GM21529 (cell line): ENCODE results near the gene RRP9.
"Not testable (repeated sequence)": the region's sequence is repeated elsewhere in the genome, so short reads cannot be mapped to it uniquely, and the experiment has no call there.

Experiments
- ATAC-seq: cut with Tn5 transposase; IDR thresholded peaks from one replicate; pipeline ENCODE4 v1.9.1; 2021; ENCODE audit not compliant: unreplicated experiment

Gene RRP9

DNA sequence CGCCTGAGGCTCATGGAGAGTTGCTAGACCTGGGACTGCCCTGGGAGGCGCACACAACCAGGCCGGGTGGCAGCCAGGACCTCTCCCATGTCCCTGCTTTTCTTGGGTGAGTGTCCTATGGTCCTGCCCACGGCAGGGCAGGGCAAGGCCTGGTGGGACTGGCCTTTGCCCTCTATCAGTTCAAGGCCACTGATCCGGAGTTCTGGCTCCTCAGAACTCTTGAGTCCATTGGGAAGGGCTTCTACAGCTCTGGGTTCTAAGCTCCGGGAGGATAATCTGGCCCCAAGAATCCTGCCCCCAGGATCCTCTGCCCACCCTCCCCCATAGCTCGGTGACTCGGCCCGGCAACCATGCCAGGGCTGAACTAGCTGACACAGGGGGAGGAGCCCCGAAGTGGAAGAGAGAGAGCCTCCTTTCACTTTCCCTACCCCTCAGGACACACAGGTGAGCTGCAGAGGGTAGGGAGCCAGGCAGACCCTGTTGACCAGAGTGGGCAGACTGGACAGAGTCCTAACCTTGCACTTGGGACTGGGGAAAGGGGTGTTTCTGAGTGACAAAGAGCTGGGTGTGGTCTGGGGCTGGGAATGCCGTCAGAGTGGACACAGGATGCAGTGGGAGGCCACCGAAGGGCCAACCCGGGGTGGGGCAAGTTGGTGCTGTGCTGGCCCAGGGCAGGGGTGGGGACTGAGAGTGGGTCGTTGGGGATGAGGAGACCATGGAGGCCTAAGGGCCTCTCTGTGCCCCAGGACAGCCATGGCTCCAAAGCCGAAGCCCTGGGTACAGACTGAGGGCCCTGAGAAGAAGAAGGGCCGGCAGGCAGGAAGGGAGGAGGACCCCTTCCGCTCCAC lies 1.1 kb upstream of the RRP9 start:
- ATAC-seq: peak; percentile 28

DNA sequence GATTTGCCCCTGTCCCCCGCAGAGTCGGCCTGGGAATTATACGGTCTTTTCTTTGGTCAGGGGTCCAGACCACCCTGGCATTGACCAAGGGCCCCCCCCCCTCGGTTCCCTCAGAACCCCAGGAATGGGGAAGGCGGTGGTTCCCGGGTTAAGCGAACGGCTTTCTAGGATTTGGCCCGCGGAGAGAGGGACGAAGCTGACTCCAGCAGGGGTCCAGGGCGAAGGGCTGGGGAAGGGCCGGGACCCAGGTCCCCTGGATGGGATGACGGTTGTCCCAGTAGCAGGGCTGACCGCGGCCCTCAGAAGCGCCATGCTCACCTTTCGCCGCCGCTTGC lies 274 bp downstream of the RRP9 start:
- no peak for ATAC-seq

DNA sequence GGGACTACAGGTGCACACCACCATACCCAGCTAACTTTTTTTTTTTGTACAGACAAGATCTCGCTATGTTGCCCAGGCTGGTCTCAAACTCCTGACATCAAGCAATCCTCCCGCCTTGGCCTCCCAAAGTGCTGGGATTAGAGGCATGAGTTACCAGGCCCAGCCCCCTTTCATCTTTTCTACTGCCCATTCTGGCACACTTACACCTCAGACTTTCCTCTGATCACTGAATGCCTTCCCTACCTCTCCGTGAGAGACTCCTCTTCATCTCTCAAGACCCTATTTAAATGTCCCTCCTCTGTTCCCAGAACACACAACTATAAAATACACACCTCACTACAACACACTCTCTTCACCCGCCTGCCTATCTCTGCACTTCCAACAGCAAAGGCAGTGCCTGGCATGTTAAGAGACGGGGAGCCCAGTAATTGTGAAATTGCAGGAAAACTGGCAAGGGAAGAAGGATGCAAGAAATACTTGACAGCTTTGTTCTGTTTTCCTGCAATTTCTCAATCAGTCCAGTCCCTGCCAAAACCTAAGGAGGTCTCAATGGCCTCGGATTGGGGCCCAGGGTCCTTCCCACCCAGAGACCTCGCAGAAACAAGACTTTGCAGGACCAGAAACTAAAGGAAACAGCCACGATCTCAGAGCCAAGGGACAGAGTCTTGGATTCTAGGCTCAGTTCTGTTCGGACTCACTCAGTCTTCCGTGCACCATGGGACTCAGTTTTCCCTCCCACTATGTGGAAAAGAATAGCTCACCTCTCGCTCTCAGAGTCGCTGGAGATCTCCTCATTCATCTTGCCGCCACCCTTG lies 849 bp downstream of the RRP9 start:
- no peak for ATAC-seq

DNA sequence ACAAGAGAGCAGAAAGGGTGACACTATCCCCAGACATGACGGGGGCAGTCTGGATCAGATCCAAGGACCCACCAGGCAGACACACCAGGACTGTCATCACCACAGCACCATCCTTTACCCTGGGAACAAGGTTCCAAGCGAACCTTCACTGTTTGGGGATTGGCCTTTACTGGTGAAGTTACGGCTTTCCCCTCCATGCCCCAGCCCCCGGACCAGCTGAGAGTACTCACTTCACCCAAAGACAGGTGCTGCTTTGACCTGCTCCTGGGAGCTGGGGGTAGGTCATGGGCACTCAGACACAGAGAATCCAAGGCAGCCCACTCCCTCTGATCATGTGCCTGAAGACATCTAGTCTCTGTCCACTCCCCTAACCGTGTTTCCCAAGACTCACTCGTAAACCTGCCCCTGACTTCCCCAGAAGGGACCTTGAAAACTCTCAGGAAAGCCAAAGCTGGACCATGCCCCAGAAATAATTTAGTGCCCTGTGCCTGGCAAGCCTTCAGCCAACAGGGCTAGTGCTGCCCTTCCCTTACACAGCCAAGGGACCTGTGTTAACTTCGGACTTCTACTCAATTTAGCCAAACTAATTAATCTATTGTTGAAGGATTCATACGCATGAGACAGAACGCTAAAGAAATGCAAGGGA lies 2.8 kb downstream of the RRP9 start:
- ATAC-seq: no peak

DNA sequence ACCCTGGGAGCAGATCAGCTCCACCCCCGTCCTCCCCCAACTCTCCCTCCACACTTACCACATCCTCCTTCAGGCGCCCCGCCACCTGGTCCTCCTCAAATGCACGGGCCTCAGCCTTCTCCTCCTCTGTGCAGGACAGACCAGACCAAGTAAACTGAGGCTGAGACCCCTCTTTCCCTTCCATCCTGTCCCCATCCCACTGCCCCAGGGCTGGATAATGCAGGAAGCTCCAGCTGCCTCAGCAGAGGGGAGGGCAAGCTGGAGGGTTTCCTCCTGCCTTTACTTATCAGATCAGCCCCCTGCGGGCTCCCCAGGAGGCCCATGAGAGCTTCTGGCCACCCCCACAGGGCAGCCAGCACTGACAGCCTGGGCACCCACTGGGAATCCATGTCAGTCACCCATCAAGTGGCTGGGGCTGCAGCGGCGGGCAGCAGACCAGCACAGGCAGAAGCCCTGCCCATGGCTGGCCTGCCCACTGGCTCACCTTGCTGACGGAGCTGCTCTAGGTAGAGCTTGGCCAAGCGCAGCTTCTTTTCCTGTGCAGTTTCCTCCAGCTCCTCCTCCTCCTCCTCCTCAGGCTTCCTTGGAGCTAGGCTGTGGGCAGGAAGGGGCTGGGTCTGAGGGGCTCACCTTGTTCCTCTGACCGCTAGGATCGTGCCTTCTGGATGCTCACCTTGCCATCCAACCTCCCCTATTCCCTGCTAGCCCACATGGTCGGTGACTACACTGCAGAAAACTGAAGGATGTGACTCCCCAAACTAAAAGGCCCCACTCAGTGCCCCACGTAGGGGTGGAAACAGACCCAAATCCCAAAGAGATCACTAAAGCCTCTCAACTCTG lies 3.9 kb downstream of the RRP9 start:
- ATAC-seq: no peak

DNA sequence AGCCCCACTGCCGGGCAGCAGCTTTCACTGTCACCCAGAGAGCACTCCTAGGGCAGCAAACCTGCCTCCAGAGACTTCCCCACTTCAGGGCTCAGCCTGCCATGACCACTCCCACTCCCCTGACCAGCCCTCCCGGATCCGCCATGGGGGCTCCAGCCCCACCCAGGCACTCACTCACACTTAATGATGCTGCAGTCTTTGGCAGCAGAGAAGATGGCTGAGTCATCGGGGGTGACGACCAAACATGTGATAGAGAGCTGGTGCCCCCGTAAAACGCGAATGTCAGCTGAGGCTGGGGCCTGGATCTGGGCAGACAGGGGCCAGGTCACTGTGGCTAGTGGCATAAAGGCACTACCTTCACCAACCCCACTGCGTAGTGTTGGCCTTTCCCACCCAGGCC lies 4.7 kb downstream of the RRP9 start:
- no peak for ATAC-seq

DNA sequence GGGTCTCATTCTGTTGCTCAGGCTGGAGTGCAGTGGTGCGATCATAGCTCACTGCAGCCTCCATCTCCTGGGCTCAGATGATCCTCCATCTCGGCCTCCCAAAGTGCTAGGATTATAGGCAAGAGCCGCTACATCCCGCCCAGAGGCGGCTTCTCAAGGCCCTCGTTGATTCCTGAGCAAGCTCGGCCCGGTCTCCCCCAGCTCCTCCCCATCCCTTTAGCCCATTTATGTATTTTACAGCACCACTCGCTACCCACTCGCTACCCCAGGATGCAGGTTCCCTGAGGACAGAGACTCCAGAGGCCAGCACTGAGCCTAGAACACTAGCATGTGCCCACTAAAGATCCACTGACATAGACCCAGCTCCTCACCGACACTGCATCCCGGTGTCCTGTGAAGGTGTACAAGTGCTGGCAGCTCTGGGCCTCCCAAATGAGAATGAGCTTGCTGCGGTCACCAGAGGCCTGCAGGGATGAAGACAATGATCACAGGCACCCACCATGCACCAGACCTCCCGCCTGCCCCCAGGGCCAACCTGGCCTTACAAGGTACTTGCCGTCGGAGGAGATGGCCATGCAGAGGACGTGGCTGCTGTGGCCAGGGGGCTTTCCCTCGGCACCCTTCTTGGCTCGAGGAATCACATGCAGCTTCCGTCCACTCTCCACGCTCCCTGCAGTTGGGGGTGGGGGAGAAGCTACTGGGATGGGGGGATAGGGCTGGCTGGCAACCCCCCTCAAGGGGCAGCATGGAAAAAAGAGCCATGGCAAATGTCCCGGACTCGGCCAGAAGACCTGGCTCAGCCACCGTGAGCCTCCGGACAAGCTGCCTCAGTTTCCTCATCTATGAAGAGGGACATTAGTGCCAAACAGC lies 5.6 kb downstream of the RRP9 start:
- no peak for ATAC-seq

DNA sequence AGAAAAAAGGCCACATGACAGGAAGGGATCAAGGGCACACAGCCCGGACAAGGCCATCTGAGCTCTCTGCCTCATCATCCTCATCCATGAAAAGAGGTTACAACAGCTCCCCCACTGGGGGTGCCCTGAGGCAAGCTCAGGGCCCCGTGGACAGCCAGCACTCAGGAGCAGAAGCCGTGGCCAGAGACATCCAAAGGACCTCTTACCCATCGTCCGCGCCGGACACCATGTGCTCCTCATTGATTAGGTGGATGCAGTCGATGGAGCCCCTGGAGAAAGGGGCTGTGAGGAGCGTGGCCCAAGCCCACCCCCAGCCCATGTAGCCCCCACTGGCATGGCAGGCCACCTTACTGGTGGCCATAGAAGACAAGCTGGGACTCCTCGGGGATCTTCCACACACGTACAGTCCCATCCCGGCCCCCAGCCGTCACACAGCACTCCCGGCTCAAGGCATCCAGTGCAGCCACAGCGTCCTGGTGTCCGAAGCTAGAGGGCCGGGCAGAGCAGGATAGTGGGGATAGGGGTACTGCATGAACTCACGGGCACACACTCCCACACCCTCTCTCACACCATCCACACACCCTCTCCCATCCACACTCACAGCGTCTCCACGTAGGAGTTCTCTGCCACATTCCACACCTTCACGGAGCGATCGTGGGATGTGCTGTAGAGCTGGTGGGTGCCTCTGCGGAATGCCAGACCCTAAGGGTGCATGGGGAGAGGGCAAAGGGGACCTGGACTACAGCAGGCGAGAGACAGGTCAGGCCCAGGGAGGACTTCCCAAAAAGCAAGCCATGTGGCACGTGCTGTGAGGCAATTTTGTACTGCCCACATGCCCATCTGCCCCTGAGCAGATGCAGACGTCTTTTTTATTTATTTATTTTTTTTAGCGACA lies 6.5 kb downstream of the RRP9 start:
- ATAC-seq: no peak

DNA sequence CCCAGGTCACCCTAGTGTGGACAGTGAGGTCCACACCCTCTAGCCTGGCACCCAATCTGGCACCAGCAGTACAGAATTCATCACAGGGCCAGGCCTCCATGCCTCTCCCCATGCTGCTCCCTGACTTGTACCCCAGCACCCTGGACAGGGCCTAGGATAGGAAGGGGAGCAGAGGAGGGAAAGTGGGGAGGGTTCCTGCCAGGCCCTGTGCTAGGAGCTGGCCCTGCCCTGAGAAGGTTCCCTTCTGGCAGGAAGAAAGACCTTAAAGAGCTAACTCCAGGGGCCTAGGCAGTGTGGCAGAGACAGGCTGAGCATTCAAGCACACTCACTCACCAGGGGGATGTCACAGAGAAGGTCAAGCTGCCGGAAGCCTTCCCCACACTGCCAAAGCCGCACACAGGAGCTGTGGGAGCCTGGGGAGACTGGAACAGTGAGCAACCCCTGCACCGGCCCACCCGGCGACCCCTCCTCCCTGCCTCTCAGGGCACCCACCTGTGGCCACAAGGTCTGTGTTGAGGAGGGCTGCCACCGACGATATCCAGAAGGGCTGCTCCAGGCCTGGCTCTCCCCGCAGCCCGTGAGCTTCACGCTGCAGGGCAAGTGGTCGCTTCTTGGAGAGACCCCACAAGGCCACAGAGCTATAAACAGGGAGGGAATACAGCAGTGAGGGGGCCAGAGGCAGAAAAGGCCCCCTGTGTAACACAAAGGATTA lies 7.4 kb downstream of the RRP9 start:
- no peak for ATAC-seq

DNA sequence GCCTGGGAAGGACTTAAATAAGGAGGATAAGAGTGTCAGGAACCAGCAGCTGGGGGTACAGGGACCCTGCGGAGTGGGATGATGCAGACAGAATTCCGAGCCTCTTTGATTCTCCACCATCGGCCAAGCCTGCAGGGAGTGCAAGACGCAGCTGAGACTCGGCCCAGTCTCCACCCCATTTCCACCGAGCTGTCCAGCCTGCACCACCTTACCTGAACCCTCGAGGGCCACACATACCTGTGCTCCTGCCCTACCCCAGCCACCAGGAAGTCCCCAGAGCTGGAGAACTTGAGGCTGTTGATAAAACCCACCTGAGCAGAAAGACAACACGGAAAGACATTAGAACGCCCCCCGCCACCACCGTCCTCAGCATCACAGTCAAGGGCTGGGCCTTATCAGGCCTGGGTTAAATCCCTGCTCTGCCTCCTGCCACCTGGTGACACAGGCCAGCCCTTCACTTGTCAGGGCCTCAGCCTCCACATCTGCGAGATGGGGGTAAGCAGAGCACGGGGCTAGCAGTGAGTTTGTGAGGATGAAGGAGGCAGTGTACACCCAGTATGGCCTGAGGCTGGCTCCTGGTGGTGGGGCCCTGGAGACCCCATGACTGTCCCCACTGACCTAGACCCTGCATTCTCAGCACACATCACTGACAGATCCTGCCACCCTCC lies 8.1 kb downstream of the RRP9 start:
- no peak for ATAC-seq

DNA sequence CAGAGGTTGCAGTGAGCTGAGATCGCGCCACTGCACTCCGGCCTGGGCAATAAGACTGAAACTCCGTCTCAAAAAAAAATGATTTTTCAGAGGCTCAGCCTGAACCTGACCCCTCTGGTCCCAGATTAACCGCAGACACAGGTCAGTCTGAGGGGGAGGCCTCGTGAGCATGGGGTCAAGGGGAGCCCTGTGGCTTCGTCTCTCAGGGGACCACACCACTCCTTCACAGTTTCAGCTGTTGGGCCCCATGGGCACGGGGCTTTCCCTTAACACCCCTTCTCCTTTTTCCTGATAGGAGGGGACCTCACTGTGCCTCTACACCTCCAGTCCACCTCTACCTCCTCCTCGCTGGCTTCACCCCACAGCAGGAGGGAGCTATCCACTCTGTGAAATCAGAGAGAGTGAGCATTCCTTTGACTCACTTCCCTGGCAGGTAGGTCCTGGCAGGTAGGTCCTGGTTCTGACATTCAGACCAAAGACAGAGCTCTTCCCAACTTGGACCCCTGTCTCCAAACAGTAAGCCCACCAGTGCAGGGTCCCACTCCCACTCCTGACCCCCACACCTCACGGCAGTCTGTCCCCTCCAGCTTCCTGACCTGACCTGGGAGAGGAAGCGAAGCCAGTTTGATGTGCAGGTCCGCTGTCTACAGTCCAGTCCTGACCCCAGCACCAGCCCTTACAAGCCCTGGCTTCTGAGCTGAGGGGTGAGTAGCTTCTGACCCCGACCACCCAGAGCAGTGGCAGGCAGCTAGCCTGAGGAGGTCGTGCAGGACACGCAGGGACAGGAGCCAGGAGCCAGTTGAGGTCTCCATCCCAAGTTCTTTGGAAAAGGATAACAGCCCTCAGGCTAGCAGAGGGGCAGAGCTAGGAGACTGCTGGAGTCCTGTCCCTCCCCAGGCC lies 9.0 kb downstream of the RRP9 start:
- ATAC-seq: no peak

DNA sequence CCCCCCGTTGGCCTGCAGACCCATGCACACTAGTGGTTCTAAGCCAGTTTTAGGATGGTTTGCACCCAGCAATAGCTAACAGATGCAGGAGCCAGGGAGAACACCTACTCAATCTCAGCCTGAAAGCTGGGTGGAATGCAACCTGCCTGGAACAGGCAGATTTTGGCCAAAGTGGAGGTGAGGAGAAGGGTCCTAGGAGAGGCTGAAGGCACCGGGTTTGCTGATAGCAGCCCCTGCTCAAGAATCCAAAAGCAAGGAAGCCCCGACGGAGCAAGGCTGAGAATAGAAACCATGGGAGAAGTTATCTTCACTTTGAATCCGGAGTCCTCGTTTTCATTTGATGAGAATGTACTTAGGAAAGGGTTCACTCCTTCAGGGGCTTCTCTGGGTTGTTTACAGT lies 9.9 kb downstream of the RRP9 start:
- ATAC-seq: no peak

DNA sequence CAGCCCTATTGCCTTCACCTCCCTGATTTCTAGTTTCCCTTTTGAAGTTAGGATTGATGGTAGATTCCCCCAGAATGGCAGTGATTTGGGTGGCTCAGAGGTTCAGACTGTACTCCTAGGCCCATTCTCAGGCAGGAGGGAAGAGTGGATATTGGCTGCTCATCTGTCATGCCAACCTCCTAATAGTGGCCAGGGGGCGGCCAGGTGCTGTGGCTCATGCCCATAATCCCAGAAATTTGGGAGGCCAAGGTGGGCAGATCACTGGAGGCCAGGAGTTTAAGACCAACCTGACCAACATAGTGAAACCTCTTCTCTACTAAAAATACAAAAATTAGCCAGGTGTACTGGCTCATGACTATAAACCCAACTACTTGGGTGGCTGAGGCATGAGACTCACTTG lies 11.3 kb downstream of the RRP9 start:
- no peak for ATAC-seq

DNA sequence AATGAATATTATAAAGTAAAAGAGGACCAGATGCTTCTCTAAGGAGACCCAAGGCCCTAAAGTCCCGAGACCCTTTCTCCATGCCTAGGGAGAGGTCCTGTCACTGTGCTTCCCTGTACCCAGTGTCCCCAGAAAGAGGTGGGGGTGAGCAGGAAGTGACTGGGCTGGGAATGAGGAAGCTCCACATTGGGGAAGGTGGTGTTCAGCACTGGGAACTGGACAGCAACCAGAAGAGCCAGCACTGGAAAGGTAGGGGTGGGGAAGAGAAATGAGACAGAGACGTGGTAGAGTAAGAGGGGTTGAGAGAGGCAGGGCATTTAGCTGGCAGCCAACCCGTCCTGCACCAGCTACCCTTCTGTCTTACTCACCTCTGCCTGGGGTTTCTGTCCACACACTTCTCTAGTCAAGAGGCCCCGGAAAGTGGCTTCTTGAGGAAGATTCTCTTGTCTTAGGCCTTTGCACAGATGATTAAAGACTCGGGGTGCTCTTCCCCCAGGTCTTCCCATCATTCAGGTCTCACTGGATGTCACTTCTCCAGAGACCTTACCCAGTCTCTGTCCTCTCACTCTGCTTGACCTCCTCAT lies 12.2 kb downstream of the RRP9 start:
- ATAC-seq: no peak

DNA sequence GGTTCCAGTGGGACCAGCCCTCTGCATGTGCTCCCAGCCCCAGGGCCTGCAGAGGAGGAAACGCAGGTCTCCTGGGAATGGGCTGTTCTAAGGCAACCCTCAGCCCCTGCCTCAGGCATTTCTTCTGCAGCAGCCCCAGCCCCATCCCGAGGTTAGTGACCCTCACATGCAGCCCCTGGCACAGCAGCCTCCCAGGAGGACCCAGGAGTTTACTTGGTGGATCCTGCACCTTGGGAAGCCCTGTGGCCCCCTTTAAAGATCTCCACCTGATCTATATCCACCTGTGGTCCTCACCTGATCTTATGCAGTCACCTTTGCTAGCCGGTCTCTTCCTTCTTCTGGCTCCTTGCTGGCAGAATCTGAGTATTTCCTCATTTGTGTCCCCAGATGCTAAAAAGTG lies 12.7 kb downstream of the RRP9 start:
- not testable (repeated sequence) for ATAC-seq

DNA sequence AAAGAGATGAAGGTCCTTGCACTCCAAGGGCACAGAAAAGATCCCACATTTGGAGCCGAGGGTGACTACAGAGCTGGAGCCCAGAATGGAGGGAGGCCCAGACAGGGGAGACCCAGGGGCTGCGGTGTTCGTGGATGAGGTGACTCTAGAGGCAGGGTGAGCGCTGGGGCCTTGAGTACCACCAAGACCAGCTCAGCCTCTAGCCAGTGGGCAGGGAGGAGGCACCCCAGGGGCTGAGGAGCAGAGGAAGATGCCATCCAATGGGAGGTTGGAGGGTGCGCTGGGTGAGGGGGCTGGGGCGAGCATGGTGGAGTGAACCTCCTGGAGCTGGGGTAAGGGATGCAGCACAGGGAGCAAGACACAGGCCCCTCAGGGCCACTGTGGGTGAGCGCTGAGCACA lies 13.3 kb downstream of the RRP9 start:
- no peak for ATAC-seq
